ENCODE results near the gene SPG7.

GRCh38 chr16:89458967-89459366 lies 49.2 kb upstream of the SPG7 start:
- TF ChIP-seq POLR2A (IDR thresholded peaks at IDR 0.05; ENCODE audit: low read length) (no peak), GATA1 (IDR thresholded peaks at IDR 0.05; ENCODE audit: low read depth, low read length) (no peak)
